ENCODE data around the gene C19orf18. TPM values are rescaled to one million over a fixed set of nuclear protein-coding genes. Genes with fewer than 3 reads are reported as not detected.

The C19orf18 gene
- not detected in 5 replicates for total RNA-seq (2022; extraction: Qiagen RNA extraction; ENCODE audit: low read depth)

GRCh38 chr19:57974434-57974833 lies at the start of gene C19orf18:
C19orf18 (minus strand) TSS chr19:57974534; CDS start chr19:57974432, 102 bp downstream.

GRCh38 chr19:58002384-58003173 lies 28.2 kb upstream of the C19orf18 start, which contains the start of gene ZNF606:
ZNF606 (minus strand) TSS chr19:58002820; CDS start chr19:58001319, 1,501 bp downstream.

GRCh38 chr19:57947419-57948134 lies 26.8 kb downstream of the C19orf18 start, which contains the start of gene ZNF256:
ZNF256 (minus strand) TSS chr19:57947706; CDS start chr19:57947474, 232 bp downstream.

DNA sequence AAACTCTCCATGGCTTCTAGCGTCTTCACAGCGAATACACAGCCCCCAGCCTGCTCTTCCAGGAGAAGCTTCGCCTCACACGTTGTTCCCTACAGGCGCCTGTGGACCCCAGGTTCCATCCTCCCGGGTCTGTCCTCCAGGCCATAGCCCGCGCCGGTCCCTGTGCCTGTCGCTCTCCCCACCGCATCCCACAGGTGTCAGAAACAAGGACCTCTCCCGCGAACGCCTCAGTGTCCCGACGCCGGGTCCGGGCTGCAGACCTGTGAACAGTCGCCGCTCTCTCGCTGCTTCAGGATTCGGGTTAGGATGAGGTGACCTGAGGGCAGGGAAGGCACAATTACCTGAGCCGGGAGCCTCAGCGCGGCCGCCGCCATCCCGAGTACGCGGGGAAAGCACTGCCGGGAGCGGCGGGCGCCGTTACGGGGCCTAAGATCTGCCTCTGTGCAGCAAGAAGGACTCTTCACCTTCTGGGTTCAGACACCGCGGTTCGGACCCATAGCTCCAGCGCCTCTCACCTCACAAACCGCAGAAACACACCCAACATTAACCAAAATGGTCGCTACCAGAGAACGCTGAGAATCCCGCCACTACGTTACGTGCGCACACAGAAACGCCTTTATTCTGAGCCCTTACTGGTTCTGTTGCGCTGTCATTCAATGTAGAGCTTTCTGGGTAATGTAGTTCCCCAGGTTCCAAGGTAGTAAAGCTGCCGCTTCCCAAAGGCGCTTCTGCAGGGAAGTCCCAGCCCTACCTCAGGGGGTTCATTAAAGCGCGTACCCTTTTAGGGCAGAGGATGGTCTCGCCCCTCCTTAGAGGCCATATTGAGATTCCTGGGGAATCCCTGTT lies 39.3 kb downstream of the C19orf18 start, which contains the start of gene ZNF418:
ZNF418 (minus strand) TSS at position 583 of the 846 bp plus-strand sequence. CDS start 1,580 bp downstream, outside the sequence.

DNA sequence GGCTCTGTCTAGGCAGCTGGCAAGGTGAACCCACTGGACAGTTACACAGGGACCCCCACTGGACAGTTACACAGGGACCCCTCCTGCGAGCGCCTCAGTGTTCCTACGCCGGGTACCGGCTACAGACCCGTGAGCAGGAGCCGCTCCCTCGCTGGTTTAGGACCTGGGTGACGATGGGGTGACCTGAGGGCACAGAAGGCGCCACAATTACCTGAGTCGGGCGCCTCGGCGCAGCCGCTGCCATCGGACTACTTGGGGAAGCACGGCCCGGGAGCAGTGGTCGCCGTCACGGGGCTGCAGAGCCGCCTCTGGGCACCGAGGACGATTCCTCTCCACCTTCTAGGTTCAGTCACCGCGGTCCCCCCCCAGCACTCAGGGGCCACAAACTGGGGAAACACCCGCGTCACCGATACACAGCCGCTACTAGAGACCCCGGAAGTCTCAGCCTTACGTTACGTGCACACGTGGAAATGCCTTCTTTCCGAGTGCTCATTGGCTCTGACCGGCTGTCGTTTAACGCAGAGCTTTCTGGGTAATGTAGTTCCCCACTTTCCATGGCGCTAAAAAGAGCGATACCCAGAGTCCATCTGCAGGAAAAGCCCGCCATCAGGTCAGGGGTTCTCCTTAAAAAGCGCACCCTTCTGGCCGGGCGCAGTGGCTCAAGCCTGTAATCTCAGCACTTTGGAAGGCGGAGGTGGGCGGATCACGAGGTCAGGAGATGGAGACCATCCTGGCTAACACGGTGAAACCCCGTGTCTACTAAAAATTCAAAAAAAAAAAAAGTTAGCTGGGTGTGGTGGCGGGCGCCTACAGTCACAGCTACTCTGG lies 58.0 kb downstream of the C19orf18 start, which contains the start of gene ZNF417:
ZNF417 (minus strand) TSS at position 425 of the 828 bp plus-strand sequence; CDS start at position 244, 181 bp downstream.

Other genes starting within 250 kb of the C19orf18 start
- 0.78 to 1.0 TPM (median 0.82 TPM) in 5 replicates for gene ZNF671, start 246.9 kb downstream of the C19orf18 start, total RNA-seq (2022; extraction: Qiagen RNA extraction; ENCODE audit: low read depth)
- gene ZNF776, start 227.7 kb downstream of the C19orf18 start, total RNA-seq (2022; extraction: Qiagen RNA extraction; ENCODE audit: low read depth), result 6.1 to 6.9 TPM (median 6.3 TPM) in 5 replicates
- 6.4 to 7.9 TPM (median 7.0 TPM) in 5 replicates for gene ZNF586, start 204.9 kb downstream of the C19orf18 start, total RNA-seq (2022; extraction: Qiagen RNA extraction; ENCODE audit: low read depth)
- gene ZNF552, start 159.6 kb downstream of the C19orf18 start, total RNA-seq (2022; extraction: Qiagen RNA extraction; ENCODE audit: low read depth), result 4.6 to 6.1 TPM (median 5.6 TPM) in 5 replicates
- 8.9 to 10.8 TPM (median 9.7 TPM) in 5 replicates for gene ZNF587B, start 144.2 kb downstream of the C19orf18 start, total RNA-seq (2022; extraction: Qiagen RNA extraction; ENCODE audit: low read depth)
- gene ZNF587, start 124.7 kb downstream of the C19orf18 start, total RNA-seq (2022; extraction: Qiagen RNA extraction; ENCODE audit: low read depth), result 6.2 to 8.4 TPM (median 8.1 TPM) in 5 replicates
- 1.7 to 2.6 TPM (median 2.0 TPM) in 5 replicates for gene ZNF814, start 85.5 kb downstream of the C19orf18 start, total RNA-seq (2022; extraction: Qiagen RNA extraction; ENCODE audit: low read depth)
- gene ZNF417, start 57.9 kb downstream of the C19orf18 start, total RNA-seq (2022; extraction: Qiagen RNA extraction; ENCODE audit: low read depth), result 3.4 to 5.0 TPM (median 3.9 TPM) in 5 replicates
- 1.0 to 1.7 TPM (median 1.3 TPM) in 5 replicates for gene ZNF418, start 39.1 kb downstream of the C19orf18 start, total RNA-seq (2022; extraction: Qiagen RNA extraction; ENCODE audit: low read depth)
- gene ZNF256, start 26.8 kb downstream of the C19orf18 start, total RNA-seq (2022; extraction: Qiagen RNA extraction; ENCODE audit: low read depth), result 1.1 to 1.4 TPM (median 1.2 TPM) in 5 replicates
- 1.8 to 3.2 TPM (median 2.7 TPM) in 5 replicates for gene ZNF606, start 28.3 kb upstream of the C19orf18 start, total RNA-seq (2022; extraction: Qiagen RNA extraction; ENCODE audit: low read depth)
- gene ZSCAN1, start 59.5 kb upstream of the C19orf18 start, total RNA-seq (2022; extraction: Qiagen RNA extraction; ENCODE audit: low read depth), result not detected in 5 replicates
- gene ZNF135, start 84.7 kb upstream of the C19orf18 start, total RNA-seq (2022; extraction: Qiagen RNA extraction; ENCODE audit: low read depth), result 0.04 TPM in 1 of 5 replicates, not detected in the others
- 2.1 to 3.0 TPM (median 2.5 TPM) in 5 replicates for gene ZSCAN18, start 123.7 kb upstream of the C19orf18 start, total RNA-seq (2022; extraction: Qiagen RNA extraction; ENCODE audit: low read depth)
- gene ZNF329, start 176.3 kb upstream of the C19orf18 start, total RNA-seq (2022; extraction: Qiagen RNA extraction; ENCODE audit: low read depth), result 2.9 to 3.3 TPM (median 3.1 TPM) in 5 replicates
- gene ZNF274, start 208.5 kb upstream of the C19orf18 start, total RNA-seq (2022; extraction: Qiagen RNA extraction; ENCODE audit: low read depth), result 14.5 to 16.5 TPM (median 15.7 TPM) in 5 replicates

Measured in A549 treated with DMSO at 1 μM for 4 hours (cell line).